Mesendoderm (in vitro differentiated cells): ENCODE data around the gene CHKB.
"Not testable (repeated sequence)": the region's sequence is repeated elsewhere in the genome, so short reads cannot be mapped to it uniquely, and the experiment has no call there.

ENCODE experiments used
- DNase-seq: peaks from one replicate; pipeline ENCODE4 v3.0.0; 2013
- H2AK5ac ChIP-seq: 2 replicates; pipeline ENCODE4 v1.6.1; 2013; ENCODE audit warnings: low read length, inconsistent platforms
- H2BK120ac ChIP-seq: 2 replicates; pipeline ENCODE4 v1.6.1; 2013; ENCODE audit warnings: low read depth, mild to moderate bottlenecking, low read length, moderate library complexity, mixed read lengths
- H2BK15ac ChIP-seq: replicated peaks from 2 replicates; pipeline ENCODE4 v1.6.1; 2013; ENCODE audit warnings: low read depth, mild to moderate bottlenecking, moderate library complexity
- H2BK5ac ChIP-seq: 2 replicates; pipeline ENCODE4 v1.6.1; 2013; ENCODE audit warnings: low read length, inconsistent platforms
- H3K18ac ChIP-seq: 2 replicates; pipeline ENCODE4 v1.6.1; 2013; ENCODE audit warnings: mild to moderate bottlenecking, low read length, mixed read lengths
- H3K23ac ChIP-seq: one replicate; pipeline ENCODE4 v1.6.1; 2013; ENCODE audit warnings: low read length
- H3K27ac ChIP-seq: 2 replicates; pipeline ENCODE4 v1.5.1; 2013; ENCODE audit warnings: low read depth, mild to moderate bottlenecking, inconsistent platforms, low read length, moderate library complexity
- H3K27me3 ChIP-seq: 2 replicates; pipeline ENCODE4 v1.6.1; 2013; ENCODE audit warnings: low read length, control low read depth, mild to moderate bottlenecking, inconsistent platforms; ENCODE audit not compliant: insufficient read depth, poor library complexity
- H3K36me3 ChIP-seq: 2 replicates; pipeline ENCODE4 v1.6.1; 2013; ENCODE audit warnings: low read length, inconsistent platforms; ENCODE audit not compliant: control insufficient read depth, insufficient read depth
- H3K4ac ChIP-seq: one replicate; pipeline ENCODE4 v1.6.1; 2013; ENCODE audit warnings: low read depth, mild to moderate bottlenecking, low read length, moderate library complexity
- H3K4me1 ChIP-seq: 2 replicates; pipeline ENCODE4 v1.6.1; 2013; ENCODE audit warnings: low read depth, low read length, inconsistent platforms; ENCODE audit not compliant: control insufficient read depth
- H3K4me2 ChIP-seq: 2 replicates; pipeline ENCODE4 v1.6.1; 2013; ENCODE audit warnings: low read length
- H3K4me3 ChIP-seq: 2 replicates; pipeline ENCODE4 v1.5.1; 2013; ENCODE audit warnings: mild to moderate bottlenecking, low read length
- H3K56ac ChIP-seq: one replicate; pipeline ENCODE4 v1.6.1; 2013; ENCODE audit warnings: low read length
- H3K79me1 ChIP-seq: 2 replicates; pipeline ENCODE4 v1.6.1; 2013; ENCODE audit warnings: low read length, inconsistent platforms
- H3K79me2 ChIP-seq: 2 replicates; pipeline ENCODE4 v1.6.1; 2013; ENCODE audit warnings: mild to moderate bottlenecking, low read length; ENCODE audit not compliant: control insufficient read depth, insufficient read depth
- H3K9ac ChIP-seq: 2 replicates; pipeline ENCODE4 v1.6.1; 2013; ENCODE audit warnings: low read length, inconsistent platforms
- H4K5ac ChIP-seq: one replicate; pipeline ENCODE4 v1.6.1; 2013; ENCODE audit warnings: low read length
- H4K8ac ChIP-seq: one replicate; pipeline ENCODE4 v1.6.1; 2013; ENCODE audit warnings: low read depth, mild to moderate bottlenecking, control low read depth, low read length, moderate library complexity
- WGBS: extraction: QIAGEN DNeasy Blood & Tissue Kit; methylation state at CpG from one replicate; pipeline ENCODE4 v1.1.7; 2013; ENCODE audit warnings: low lambda C conversion rate, missing lambda C conversion rate; ENCODE audit not compliant: insufficient coverage; ENCODE audit errors: extremely low coverage; 5-methylcytosine and 5-hydroxymethylcytosine counted together

Gene CHKB

DNA sequence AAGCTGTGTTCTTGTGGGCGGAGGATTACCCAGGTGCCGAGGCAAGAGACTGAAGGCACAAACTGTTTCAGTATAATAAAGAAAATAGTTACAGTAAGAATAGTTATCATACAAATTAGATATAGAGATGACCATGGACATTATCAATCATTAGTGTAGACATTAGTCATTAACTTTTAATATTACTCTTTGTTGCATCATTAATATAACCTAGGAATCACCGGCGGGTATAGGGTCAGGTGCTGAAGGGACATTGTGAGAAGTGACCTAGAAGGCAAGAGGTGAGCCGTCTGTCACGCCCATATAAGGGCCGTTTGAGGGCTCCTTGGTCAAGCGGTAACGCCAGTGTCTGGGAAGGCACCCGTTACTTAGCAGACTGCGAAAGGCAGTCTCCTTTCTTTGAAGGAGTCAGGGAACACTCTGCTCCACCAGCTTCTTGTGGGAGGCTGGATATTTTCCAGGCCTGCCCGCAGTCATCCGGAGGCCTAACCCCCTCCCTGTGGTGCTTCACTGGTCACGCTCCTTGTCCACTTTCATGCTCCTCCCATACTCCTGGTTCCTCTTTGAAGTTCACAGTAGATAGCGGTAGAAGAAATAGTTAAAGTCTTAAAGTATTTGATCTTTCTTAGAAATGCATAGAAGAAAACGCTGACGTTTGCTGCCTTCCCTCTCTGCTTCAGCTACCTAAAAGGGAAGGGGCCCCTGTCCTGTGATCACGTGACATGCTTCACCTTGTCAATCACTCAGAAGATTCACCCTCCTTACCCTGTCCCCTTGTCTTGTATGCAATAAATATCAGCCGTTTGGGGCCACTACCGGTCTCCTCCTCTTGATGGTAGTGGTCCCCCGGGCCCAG is 48.6 kb downstream of the CHKB start:
- not testable (repeated sequence) for H3K18ac ChIP-seq, DNase-seq, H3K36me3 ChIP-seq, H4K5ac ChIP-seq, H3K4me3 ChIP-seq, H3K4ac ChIP-seq, H2BK5ac ChIP-seq, H3K56ac ChIP-seq, H2BK120ac ChIP-seq, H3K4me2 ChIP-seq, H3K9ac ChIP-seq, H3K79me2 ChIP-seq, H3K27ac ChIP-seq, H3K4me1 ChIP-seq, H4K8ac ChIP-seq, H3K79me1 ChIP-seq, H2AK5ac ChIP-seq, H3K23ac ChIP-seq, H2BK15ac ChIP-seq
- peaks cover 19% of the 10 kb centered on the region for H3K27me3 ChIP-seq
- WGBS = no CpG with 5 or more reads among the region's 21 CpGs

GRCh38 chr22:50532824-50533796 is 49.5 kb downstream of the CHKB start:
- no peak overlapping the region for H3K4ac ChIP-seq
- no CpG with 5 or more reads among the region's 19 CpGs for WGBS
- H2BK5ac ChIP-seq = no peak overlapping the region
- no peak overlapping the region for H3K4me3 ChIP-seq
- H3K36me3 ChIP-seq = no peaks in the 10 kb centered on the region
- H3K23ac ChIP-seq = no peak overlapping the region
- no peaks in the 10 kb centered on the region for H3K79me1 ChIP-seq
- no peak overlapping the region for H2AK5ac ChIP-seq
- H4K8ac ChIP-seq = no peak overlapping the region
- no peak overlapping the region for H2BK120ac ChIP-seq
- no peak overlapping the region for H2BK15ac ChIP-seq
- H3K27ac ChIP-seq = no peak overlapping the region
- no peak overlapping the region for H3K56ac ChIP-seq
- peaks cover 3% of the 10 kb centered on the region for H3K4me1 ChIP-seq
- H3K79me2 ChIP-seq = no peaks in the 10 kb centered on the region
- H3K18ac ChIP-seq = no peak overlapping the region
- no peak overlapping the region for H4K5ac ChIP-seq
- H3K4me2 ChIP-seq = no peak overlapping the region
- peaks cover 23% of the 10 kb centered on the region for H3K27me3 ChIP-seq
- H3K9ac ChIP-seq = no peak overlapping the region
- no peak for DNase-seq

GRCh38 chr22:50531962-50532674 is 50.5 kb downstream of the CHKB start:
- H3K27ac ChIP-seq = no peak overlapping the region
- H3K4me2 ChIP-seq = peak overlapping the region; percentile 46
- peak; percentile 56 for DNase-seq
- H4K8ac ChIP-seq = no peak overlapping the region
- H2BK15ac ChIP-seq = no peak overlapping the region
- no peak overlapping the region for H2BK120ac ChIP-seq
- peaks cover 3% of the 10 kb centered on the region for H3K4me1 ChIP-seq
- no peak overlapping the region for H3K18ac ChIP-seq
- peaks cover 23% of the 10 kb centered on the region for H3K27me3 ChIP-seq
- WGBS = no CpG with 5 or more reads among the region's 56 CpGs
- peak overlapping the region; percentile 42 for H3K56ac ChIP-seq
- H3K36me3 ChIP-seq = no peaks in the 10 kb centered on the region
- H3K79me1 ChIP-seq = no peaks in the 10 kb centered on the region
- H3K79me2 ChIP-seq = no peaks in the 10 kb centered on the region
- no peak overlapping the region for H3K4me3 ChIP-seq
- no peak overlapping the region for H4K5ac ChIP-seq
- no peak overlapping the region for H3K23ac ChIP-seq
- no peak overlapping the region for H3K4ac ChIP-seq
- H3K9ac ChIP-seq = peak overlapping the region; percentile 50
- no peak overlapping the region for H2AK5ac ChIP-seq
- no peak overlapping the region for H2BK5ac ChIP-seq

DNA sequence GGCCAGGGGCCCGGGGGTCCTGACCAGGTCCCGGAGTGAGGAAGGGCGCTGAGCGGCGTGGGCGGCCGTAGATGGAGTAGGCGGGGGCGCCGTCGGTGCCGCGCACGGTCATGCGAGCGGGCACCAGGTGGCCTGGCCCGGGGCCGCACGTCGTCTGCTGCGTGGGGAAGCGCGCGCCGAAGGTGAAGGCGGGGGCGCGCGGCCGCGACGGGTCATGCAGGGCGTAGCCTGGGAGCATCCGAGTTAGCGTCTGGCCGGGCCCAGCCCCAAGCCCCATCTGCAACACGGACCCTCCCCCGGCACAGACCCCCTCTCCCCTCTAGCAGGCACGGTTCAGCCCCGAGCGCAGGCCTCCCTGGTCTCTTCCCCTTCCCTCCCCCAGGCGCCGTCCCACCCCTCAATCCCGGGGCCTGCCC is 51.1 kb downstream of the CHKB start:
- H3K27me3 ChIP-seq = peaks cover 23% of the 10 kb centered on the region
- H3K18ac ChIP-seq = no peak overlapping the region
- H3K4me2 ChIP-seq = peak overlapping the region; percentile 46
- no CpG with 5 or more reads among the region's 44 CpGs for WGBS
- no peak overlapping the region for H3K4ac ChIP-seq
- H2AK5ac ChIP-seq = no peak overlapping the region
- no peak overlapping the region for H3K27ac ChIP-seq
- no peaks in the 10 kb centered on the region for H3K36me3 ChIP-seq
- H3K4me1 ChIP-seq = peaks cover 3% of the 10 kb centered on the region
- H2BK5ac ChIP-seq = no peak overlapping the region
- no peaks in the 10 kb centered on the region for H3K79me1 ChIP-seq
- H3K56ac ChIP-seq = peak overlapping the region; percentile 76
- no peak overlapping the region for H4K8ac ChIP-seq
- no peak for DNase-seq
- H2BK15ac ChIP-seq = no peak overlapping the region
- no peak overlapping the region for H3K4me3 ChIP-seq
- no peak overlapping the region for H2BK120ac ChIP-seq
- H4K5ac ChIP-seq = no peak overlapping the region
- peak overlapping the region; percentile 50 for H3K9ac ChIP-seq
- H3K23ac ChIP-seq = no peak overlapping the region
- no peaks in the 10 kb centered on the region for H3K79me2 ChIP-seq

- no peak overlapping the region for H3K4ac ChIP-seq
- H2BK15ac ChIP-seq = no peak overlapping the region
- peak overlapping the region; percentile 16 for H3K4me2 ChIP-seq
- no peak overlapping the region for H4K8ac ChIP-seq
- no peak overlapping the region for H3K4me3 ChIP-seq
- no peaks in the 10 kb centered on the region for H3K79me1 ChIP-seq
- H4K5ac ChIP-seq = no peak overlapping the region
- peak overlapping the region; percentile 76 for H3K56ac ChIP-seq
- peak overlapping the region; percentile 35 for H3K9ac ChIP-seq
- no peak overlapping the region for H3K27ac ChIP-seq
- WGBS = no CpG with 5 or more reads among the region's 53 CpGs
- no peak overlapping the region for H3K23ac ChIP-seq
- no peak overlapping the region for H2BK5ac ChIP-seq
- H3K36me3 ChIP-seq = no peaks in the 10 kb centered on the region
- peak; percentile 87 for DNase-seq
- H2BK120ac ChIP-seq = no peak overlapping the region
- no peak overlapping the region for H2AK5ac ChIP-seq
- peaks cover 23% of the 10 kb centered on the region for H3K27me3 ChIP-seq
- H3K18ac ChIP-seq = no peak overlapping the region
- H3K79me2 ChIP-seq = no peaks in the 10 kb centered on the region
- H3K4me1 ChIP-seq = peaks cover 3% of the 10 kb centered on the region
These were observed 51.6 kb downstream of the CHKB start for GRCh38 chr22:50530877-50531545.
